Mucosa of stomach (tissue), 1 donor: ENCODE measurements around the gene TDG.
"Not testable (repeated sequence)": the region's sequence is repeated elsewhere in the genome, so short reads cannot be mapped to it uniquely, and the experiment has no call there.

ENCODE experiments used
- H3K27me3 ChIP-seq: one replicate; pipeline ENCODE4 v1.7.0; 2013; ENCODE audit warnings: mild to moderate bottlenecking, low read length; ENCODE audit not compliant: control insufficient read depth, insufficient read depth
- H3K36me3 ChIP-seq: one replicate; pipeline ENCODE4 v1.7.0; 2013; ENCODE audit warnings: low read length; ENCODE audit not compliant: control insufficient read depth, insufficient read depth
- H3K4me1 ChIP-seq: one replicate; pipeline ENCODE4 v1.7.0; 2013; ENCODE audit warnings: mild to moderate bottlenecking, low read length; ENCODE audit not compliant: control insufficient read depth, insufficient read depth
- H3K4me3 ChIP-seq: one replicate; pipeline ENCODE4 v1.7.0; 2013; ENCODE audit warnings: low read length
- H3K9ac ChIP-seq: one replicate; pipeline ENCODE4 v1.7.0; 2013; ENCODE audit warnings: mild to moderate bottlenecking, low read length, moderate library complexity
- H3K9me3 ChIP-seq: one replicate; pipeline ENCODE4 v1.7.0; 2013; ENCODE audit warnings: mild to moderate bottlenecking, low read length, moderate library complexity; ENCODE audit not compliant: control insufficient read depth
- donor health status: Pancreatic carcinoma.

The TDG gene

DNA sequence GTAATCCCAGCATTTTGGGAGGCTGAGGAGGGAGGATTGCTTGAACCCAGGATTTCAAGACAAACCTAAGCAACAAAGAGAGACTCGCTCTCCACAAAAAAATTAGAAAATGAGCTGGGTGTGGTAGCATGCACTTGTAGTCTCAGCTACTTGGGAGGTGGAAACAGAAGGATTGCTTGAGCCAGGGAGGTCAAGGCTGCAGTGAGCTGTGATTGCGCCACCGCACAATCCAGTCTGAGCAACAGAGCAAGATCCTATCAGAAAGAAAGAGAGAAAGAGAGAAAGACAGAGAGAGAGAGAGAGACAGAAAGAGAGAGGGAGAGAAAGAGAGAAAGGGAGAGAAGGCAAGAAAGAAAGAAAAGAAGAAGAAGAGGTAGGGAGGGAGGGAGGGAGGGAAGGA lies 37.0 kb downstream of the TDG start:
- Histone ChIP-seq H3K36me3 (no peaks in the 10 kb centered on the region), H3K4me1 (no peaks in the 10 kb centered on the region), H3K9me3 (no peaks in the 10 kb centered on the region), H3K4me3 (no peak overlapping the region), H3K9ac (no peak overlapping the region), H3K27me3 (no peaks in the 10 kb centered on the region)

DNA sequence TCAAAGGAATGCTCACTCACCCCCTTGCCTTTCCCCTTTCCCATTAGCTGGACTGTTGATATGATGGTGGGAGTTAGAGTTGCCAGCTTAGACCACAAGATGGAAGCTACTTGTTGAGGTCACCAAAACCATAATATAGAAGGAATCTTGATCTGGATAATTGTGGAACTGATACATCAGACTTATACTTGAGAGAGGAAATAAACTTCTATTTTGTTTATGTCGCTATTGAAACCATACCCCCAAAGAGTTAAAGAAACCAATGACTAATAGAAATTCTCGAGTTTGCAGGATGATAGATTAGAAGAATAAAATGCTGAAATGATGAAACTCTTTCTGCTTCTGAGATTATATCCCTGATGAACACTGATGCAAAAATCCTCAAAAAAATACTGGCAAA lies 37.9 kb downstream of the TDG start:
- Histone ChIP-seq H3K9me3 (no peaks in the 10 kb centered on the region), H3K4me1 (no peaks in the 10 kb centered on the region), H3K36me3 (no peaks in the 10 kb centered on the region), H3K9ac (no peak overlapping the region), H3K27me3 (no peaks in the 10 kb centered on the region), H3K4me3 (no peak overlapping the region)

DNA sequence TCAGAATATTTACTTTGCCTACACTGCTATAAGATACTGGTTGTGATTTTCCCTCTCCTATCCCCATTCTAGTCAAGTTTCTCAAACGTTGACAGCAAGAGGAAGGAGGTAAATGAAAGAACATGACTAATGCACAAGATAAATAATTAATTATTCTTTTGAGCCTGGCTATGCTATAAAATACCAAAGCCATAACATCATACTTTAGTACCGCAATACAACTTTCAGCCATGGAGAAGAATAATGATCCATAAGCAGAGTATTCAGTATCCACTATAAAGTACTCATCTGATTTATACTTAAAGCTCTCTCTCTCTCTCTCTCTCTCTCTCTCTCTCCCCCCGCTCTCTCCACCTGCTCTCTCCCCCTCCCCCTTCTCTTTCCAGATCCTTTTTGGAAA lies 41.3 kb downstream of the TDG start:
- no peak overlapping the region for H3K4me3 ChIP-seq
- no peaks in the 10 kb centered on the region for H3K27me3 ChIP-seq
- H3K9ac ChIP-seq, result no peak overlapping the region
- H3K9me3 ChIP-seq, result no peaks in the 10 kb centered on the region
- H3K4me1 ChIP-seq, result no peaks in the 10 kb centered on the region
- no peaks in the 10 kb centered on the region for H3K36me3 ChIP-seq

DNA sequence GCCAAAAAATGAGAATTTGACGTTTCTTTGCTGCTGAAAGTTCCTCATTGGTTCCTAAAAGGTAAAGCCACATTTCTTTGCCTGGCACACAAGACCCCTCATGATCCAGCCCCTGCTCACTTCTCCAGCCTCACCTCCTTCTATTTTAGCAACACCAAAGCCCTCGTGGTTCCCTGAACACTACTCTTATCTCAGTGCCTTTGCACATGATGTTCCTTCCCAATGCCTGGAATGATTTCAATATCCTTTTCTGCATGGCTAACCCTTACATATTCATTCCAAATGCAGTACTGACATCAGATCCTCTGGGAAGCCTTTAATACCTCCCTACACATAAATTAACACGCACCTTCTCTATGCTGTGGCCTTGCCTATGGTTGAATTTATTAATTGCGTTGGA lies 44.4 kb downstream of the TDG start:
- no peaks in the 10 kb centered on the region for H3K9me3 ChIP-seq
- H3K9ac ChIP-seq, result no peak overlapping the region
- no peaks in the 10 kb centered on the region for H3K36me3 ChIP-seq
- no peaks in the 10 kb centered on the region for H3K4me1 ChIP-seq
- H3K4me3 ChIP-seq, result no peak overlapping the region
- no peaks in the 10 kb centered on the region for H3K27me3 ChIP-seq

DNA sequence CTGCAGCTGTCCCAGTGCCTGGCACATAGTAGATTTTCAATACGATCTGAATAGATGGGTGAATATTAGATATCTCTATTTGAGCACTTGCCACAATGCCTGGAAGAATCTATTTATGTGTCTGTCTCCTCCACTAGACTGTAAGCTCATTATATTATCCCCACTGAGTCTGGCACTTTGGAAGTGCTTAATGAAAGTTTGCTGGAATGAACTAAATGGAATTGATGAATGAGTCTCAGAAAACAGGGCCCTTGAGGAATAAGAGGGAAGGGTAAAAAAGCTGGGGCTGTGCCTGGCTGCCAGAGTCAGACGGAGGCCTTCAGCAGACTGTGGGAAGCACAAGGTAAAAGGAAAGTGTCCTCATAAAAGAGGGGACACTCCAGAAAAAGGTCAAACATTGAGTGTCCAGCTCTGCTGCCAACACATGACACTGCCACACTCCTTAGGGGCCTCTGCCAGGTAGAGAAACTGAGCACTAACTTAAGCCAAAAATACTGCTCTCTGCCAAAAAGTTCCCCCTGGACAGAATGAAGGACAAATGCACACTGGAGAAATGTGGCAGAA lies 45.0 kb downstream of the TDG start:
- H3K4me3 ChIP-seq, result no peak overlapping the region
- H3K36me3 ChIP-seq, result no peaks in the 10 kb centered on the region
- H3K27me3 ChIP-seq, result no peaks in the 10 kb centered on the region
- no peaks in the 10 kb centered on the region for H3K9me3 ChIP-seq
- H3K4me1 ChIP-seq, result no peaks in the 10 kb centered on the region
- no peak overlapping the region for H3K9ac ChIP-seq

DNA sequence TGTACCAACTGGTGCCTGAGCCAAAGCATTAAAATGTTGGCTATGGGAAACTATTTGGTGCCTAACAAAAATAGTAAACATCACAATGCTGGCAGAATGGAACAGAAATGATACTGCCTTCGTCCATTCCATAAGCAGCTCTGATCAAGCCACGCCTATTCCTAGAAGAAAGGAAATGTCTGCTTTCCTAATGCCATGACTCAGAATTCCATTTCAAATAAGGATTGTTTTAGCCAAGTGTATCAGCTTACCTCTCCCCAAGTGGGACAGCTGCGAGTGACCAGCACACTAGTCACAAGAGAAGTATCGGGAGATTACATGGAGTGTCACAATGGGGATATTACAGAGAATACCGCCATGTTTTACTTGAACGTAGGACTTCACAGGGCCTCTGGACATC lies 45.6 kb downstream of the TDG start:
- Histone ChIP-seq H3K4me1 (no peaks in the 10 kb centered on the region), H3K27me3 (no peaks in the 10 kb centered on the region), H3K36me3 (no peaks in the 10 kb centered on the region), H3K4me3 (no peak overlapping the region), H3K9me3 (no peaks in the 10 kb centered on the region), H3K9ac (no peak overlapping the region)

DNA sequence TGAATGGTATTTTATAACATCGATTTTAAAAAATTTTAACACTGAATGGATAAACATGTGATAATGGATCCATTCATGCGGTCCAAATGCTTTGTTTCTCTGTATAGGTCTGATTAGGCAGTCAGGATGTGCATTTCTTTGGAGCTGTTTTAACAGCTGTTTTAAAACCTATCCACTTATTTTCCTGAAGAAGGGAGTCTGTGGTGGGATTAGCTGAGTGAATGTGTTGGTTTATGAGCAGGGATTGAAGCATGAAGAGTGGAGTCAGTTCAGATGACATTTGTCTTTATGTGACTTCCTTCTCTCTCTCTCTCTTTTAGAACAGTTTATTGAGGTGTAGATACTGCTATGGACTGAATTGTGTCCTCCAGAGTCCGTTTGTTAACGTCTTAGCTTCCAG lies 46.7 kb downstream of the TDG start:
- Histone ChIP-seq H3K27me3 (no peaks in the 10 kb centered on the region), H3K4me1 (no peaks in the 10 kb centered on the region), H3K9me3 (no peaks in the 10 kb centered on the region)

DNA sequence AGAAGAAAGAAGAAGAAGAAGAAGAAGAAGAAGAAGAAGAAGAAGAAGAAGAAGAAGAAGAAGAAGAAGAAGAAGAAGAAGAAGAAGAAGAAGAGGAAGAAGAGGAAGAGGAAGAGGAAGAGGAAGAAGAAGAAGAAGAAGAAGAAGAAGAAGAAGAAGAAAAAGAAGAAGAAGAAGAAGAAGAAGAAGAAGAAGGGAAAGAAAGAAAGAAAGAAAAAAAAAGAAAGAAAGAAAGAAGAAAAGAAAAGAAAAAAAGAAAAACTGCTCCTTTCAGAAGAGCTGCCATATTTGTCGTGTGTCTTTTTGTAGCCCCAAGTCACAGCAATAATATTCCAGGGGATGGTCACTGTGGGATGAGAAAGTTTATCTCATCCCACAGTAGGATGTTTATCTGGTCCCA lies 56.2 kb downstream of the TDG start:
- not testable (repeated sequence) for H3K9ac ChIP-seq, H3K9me3 ChIP-seq, H3K4me3 ChIP-seq, H3K4me1 ChIP-seq, H3K36me3 ChIP-seq, H3K27me3 ChIP-seq

More for the DNA sequence above, 46.7 kb downstream of the TDG start:
- no peak overlapping the region for H3K9ac ChIP-seq
- no peak overlapping the region for H3K4me3 ChIP-seq
- H3K36me3 ChIP-seq, result no peaks in the 10 kb centered on the region

DNA sequence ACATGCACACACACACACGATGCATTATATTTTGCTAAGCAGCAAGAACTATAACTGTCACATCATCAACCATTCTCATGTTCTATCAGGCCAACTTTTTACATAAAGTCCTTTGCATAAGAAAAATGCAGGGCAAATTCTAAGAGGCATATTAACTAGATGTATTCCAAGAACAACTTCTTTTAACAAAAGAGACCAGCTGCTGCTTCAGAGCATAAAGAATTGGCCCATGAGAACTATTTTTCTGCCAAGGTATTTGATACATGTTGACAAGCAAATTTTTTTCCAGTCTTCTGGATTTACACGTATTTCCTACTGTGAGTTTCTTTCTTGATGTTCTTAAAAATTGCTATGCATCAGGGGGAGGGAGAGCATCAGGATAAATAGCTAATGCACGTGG lies 57.1 kb downstream of the TDG start:
- H3K27me3 ChIP-seq, result no peaks in the 10 kb centered on the region
- no peaks in the 10 kb centered on the region for H3K36me3 ChIP-seq
- no peak overlapping the region for H3K4me3 ChIP-seq
- H3K9me3 ChIP-seq, result no peaks in the 10 kb centered on the region
- no peak overlapping the region for H3K9ac ChIP-seq
- H3K4me1 ChIP-seq, result no peaks in the 10 kb centered on the region

DNA sequence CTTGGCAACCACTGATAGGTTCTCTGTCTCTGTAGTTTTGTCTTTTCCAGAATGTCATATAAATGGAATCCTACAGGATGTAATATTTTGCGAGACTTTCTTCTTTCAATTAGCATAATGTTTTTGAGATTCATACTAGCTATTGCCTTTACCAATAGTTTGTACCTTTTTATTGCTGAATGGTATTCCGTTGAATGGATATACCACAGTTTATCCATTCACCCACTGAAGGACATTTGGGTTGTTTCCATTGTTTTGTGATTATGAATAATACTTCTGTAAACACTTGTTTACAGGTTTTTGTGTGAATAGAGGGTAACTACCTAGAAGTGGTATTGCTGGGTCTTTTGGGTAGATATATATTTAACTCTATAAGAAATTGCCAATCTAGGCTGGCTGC lies 58.0 kb downstream of the TDG start:
- no peaks in the 10 kb centered on the region for H3K4me1 ChIP-seq
- H3K36me3 ChIP-seq, result no peaks in the 10 kb centered on the region
- H3K9me3 ChIP-seq, result no peaks in the 10 kb centered on the region
- H3K4me3 ChIP-seq, result no peak overlapping the region
- H3K9ac ChIP-seq, result no peak overlapping the region
- H3K27me3 ChIP-seq, result no peaks in the 10 kb centered on the region

DNA sequence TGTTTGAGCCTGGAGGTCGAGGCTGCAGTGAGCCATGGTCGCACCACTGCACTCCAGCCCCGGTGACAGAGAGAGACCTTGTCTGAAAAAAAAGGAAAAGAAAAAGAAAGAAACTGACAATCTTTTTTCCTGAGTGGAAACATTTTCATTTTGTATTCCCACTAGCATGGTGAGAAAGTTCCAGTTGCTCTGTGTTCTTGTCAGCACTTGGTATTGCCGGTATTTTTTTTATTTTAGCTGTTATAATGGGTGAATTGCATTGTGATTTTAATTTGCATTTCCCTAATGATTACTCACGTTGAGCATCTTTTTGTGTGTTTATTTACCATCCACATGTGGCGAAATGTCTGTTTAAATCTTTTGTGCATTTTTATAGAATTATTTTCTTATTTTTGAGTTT lies 58.7 kb downstream of the TDG start:
- Histone ChIP-seq H3K9ac (no peak overlapping the region), H3K4me3 (no peak overlapping the region), H3K27me3 (no peaks in the 10 kb centered on the region), H3K4me1 (no peaks in the 10 kb centered on the region), H3K36me3 (no peaks in the 10 kb centered on the region), H3K9me3 (no peaks in the 10 kb centered on the region)

DNA sequence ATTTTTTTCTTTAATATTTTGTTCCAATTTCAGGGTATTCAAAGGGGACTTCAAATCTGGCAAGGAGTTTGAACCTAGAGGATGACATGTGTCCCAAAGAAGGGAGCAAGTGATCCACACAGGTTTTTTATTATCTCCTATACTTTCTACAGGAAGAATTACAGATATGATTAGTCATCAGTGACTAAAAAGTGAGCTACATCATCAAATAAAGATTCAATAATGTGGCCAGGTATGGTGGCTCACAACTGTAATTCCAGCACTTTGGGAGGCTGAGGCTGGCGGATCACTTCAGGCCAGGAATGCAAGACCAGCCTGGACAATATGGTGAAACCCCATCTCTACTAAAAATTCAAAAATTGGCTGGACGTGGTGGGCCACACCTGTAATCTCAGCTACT lies 60.1 kb downstream of the TDG start:
- Histone ChIP-seq H3K9ac (no peak overlapping the region), H3K27me3 (no peaks in the 10 kb centered on the region), H3K4me1 (no peaks in the 10 kb centered on the region), H3K36me3 (no peaks in the 10 kb centered on the region), H3K9me3 (no peaks in the 10 kb centered on the region), H3K4me3 (no peak overlapping the region)

DNA sequence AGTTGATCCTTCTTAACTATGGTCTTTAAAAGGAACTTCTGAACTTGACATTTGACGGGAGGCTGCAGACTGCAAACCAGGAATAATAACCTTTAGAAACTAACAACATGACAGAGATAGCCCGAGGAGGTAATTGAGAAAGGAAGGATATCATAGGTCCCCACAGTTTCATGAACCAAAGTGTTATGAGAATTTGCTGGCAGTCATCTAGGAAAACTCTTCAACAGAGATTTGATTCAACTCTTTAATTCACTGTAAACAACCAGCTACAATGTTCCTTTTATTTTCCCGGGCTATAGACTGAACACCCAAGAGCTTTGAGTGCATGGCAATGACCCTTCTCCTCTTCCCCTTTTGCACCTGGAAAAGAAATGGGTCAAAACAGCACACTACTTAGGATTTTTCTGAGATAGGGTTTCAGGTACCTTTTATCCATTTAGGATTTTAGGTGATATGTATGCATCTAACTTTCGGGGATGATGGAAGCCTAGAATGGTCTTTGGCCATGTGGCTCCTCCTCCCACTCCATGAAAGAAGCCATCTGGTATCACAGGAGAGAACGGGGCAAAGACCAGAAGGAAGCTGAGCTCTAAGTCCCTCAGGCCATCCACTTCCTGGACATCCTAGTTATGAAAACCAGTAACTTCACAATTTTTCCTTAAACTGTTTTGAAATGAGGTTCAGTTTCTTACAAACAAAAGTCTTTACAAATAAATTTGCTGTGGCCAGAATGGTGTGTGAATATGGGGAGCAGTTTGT lies 61.3 kb downstream of the TDG start:
- Histone ChIP-seq H3K9ac (no peak overlapping the region), H3K4me1 (no peaks in the 10 kb centered on the region), H3K36me3 (no peaks in the 10 kb centered on the region), H3K9me3 (no peaks in the 10 kb centered on the region), H3K4me3 (no peak overlapping the region), H3K27me3 (no peaks in the 10 kb centered on the region)
